Activated CD8-positive, alpha-beta memory T cell treated with anti-CD3 and anti-CD28 coated beads, Interleukin-2, amount 50 U/mL, for 1 hour (primary cell): ENCODE results near the gene GDF15.
"Not testable (repeated sequence)": the region's sequence is repeated elsewhere in the genome, so short reads cannot be mapped to it uniquely, and the experiment has no call there.

Source experiments
- DNase-seq: peaks from one replicate; pipeline ENCODE4 v3.0.0-alpha.2; 2020; ENCODE audit errors: extremely low read depth

GDF15 gene

GRCh38 chr19:18364277-18364825, 21.6 kb upstream of the GDF15 start:
- DNase-seq = not testable (repeated sequence)

DNA sequence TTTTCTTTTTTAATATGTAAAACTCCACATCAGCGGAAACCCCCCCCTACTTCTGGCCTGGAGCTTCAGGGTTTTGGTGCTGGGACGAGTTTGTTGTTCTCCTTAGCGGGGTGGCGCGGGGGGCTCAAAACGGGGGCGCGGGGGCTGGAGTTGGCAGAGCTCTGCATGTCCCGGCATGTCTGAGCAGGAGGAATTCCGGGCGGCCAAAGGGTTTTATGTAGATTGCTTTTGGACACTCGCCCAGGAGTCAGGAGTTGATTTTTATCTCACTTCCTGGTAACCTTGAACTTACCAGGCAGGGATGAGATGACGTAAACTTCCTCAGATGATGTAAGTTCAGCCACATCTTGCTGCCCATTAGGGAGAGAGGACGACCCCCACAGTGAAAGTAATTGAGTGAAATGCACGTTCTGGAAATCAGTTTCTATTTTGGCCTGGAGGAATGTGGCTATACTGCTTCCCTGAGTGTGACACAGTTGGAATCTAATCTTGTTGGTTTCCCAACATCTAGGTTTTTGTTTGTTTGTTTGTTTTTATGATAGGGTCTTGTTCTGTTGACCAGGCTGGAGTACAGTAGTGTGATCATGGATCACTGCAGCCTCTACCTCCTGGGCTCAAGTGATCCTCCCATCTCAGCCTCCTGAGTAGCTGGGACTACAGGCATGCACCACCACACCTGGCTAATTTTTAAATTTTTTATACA, 21.0 kb upstream of the GDF15 start:
- DNase-seq = no peak

DNA sequence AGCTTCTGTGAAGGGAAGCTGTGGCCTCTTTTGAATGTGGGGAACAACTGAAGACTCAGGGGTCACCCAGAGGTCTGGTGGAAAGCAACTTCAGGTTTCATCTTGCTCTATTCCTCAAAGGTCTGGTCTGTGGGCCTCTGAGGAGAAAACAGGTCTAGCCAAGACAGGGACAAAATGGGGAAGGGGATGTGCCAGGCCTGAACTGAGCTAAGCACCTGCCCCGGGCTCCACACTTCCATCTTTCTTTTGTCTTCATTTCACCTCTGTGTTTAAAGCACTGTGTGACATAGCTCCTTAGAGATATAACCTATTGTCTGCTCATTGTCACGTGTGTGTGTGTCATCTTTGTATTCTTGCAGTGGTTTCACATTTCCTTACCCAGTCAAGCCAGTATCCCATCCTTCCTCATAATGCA, 19.9 kb upstream of the GDF15 start:
- DNase-seq = no peak

- no peak for DNase-seq
Measured at GRCh38 chr19:18368504-18369222, 17.3 kb upstream of the GDF15 start.

GRCh38 chr19:18373407-18373891, 12.5 kb upstream of the GDF15 start:
- no peak for DNase-seq

DNA sequence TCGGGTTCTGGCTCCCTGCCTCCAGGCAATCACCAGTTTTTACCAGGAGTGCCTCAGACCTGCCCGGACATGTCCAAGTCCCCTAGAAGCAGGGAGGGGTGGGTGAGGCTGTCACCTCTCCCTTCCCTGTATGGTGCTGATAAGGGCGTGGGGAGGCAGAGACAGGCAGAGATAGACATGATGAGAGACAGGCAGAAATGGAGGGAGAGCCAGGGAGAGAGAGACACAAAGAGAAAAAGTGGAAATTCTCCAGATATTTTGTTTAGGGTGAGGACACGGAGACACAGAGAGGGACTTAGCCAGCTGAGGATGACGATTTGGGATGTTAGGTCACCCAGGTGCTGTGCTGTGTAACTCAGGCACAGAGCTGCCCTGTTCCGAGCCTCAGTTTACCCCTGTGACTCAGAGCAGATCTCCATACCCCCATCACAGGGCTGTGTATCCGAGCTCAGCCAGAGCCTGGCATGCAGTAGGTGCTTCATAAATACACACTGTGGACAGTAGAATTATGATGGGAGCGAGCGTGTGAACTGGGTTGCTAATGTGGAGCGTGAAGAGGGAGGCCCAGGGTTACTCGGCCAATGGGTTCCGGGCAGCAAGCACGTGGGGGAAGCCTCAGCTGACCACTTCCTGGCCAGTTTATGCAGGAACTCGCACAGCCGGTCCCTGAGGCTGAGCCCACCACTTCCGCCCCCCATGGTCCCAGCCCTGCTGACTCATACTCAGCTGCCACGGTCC, 11.9 kb upstream of the GDF15 start:
- DNase-seq = no peak

- no peak for DNase-seq
Measured at GRCh38 chr19:18377026-18377425, 8.9 kb upstream of the GDF15 start.

DNA sequence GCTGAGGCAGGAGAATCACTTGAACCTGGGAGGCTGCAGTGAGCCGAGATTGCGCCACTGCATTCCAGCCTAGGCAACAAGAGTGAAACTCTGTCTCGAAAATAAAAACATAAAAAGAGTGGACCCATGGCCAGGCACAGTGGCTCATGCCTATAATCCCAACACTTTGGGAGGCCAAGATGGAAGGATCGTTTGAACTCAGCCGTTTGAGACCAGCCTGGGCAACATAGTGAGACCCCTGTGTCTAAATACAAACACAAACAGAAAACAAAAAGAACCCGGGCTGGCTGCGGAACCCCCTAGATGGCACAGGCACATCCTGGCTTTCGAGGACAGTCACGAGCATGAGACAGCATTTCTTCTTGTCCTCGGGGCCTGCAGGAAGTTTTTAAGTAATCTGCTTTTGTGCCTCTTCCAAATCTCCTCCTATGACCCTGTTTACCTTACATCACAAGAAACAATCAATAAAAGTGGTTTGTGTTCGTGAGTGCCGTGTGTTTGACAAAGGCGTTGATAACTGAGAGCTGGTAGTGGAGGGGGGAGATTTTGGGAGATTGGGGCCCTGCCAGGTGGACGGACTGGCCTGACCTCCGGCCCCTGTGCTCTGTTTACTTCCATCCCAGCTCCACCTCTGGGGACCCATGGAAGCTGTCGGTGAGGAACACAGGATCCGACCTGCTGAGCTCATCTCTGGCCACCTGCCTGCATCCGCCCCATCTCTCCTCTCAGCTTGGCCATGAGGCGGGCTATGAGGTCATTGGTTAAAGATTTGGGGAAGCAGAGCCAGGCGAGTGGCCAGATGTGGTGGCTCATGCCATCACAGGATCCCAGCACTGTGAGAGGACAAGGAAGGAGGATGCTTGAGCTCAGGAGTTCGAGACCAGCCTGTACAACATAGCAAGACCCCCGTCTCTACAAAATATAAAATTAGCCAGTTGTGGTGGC, 5.9 kb upstream of the GDF15 start:
- no peak for DNase-seq

DNA sequence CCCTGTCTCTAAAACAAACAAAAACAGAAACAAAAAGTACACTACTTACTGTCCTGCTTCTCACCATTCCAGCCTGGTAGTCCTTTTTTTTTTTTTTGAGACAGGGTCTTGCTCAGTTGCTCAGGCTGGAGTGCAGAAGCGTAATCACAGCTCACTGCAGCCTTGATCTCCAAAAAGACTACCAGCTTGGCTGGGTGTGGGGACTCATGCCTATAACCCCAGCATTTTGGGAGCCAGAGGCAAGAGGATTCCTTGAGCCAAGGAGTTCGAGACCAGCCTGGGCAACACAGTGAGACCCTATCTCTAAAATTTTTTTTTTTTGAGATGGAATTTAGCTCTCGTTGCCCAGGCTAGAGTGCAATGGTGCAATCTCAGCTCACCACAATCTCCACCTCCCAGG, 5.1 kb upstream of the GDF15 start:
- no peak for DNase-seq

DNA sequence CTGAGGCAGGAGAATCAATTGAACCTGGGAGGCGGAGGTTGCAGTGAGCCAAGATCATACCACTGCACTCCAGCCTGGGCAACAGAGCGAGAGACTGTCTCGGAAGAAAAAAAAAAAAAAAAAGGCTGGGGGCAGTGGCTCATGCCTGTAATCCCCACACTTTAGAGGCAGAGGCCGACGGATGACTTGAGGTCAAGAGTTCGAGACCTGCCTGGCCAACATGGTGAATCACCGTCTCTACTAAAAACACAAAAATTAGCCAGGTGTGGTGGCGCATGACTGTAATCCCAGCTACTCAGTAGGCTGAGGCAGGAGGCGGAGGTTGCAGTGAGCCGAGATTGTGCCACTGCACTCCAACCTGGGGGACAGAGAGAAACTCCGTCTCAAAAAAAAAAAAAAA, 2.3 kb upstream of the GDF15 start:
- not testable (repeated sequence) for DNase-seq

- DNase-seq = no peak
Measured at GRCh38 chr19:18384775-18385174, 1.2 kb upstream of the GDF15 start.

- DNase-seq = no peak
Measured at GRCh38 chr19:18385359-18385674, 641 bp upstream of the GDF15 start.

DNA sequence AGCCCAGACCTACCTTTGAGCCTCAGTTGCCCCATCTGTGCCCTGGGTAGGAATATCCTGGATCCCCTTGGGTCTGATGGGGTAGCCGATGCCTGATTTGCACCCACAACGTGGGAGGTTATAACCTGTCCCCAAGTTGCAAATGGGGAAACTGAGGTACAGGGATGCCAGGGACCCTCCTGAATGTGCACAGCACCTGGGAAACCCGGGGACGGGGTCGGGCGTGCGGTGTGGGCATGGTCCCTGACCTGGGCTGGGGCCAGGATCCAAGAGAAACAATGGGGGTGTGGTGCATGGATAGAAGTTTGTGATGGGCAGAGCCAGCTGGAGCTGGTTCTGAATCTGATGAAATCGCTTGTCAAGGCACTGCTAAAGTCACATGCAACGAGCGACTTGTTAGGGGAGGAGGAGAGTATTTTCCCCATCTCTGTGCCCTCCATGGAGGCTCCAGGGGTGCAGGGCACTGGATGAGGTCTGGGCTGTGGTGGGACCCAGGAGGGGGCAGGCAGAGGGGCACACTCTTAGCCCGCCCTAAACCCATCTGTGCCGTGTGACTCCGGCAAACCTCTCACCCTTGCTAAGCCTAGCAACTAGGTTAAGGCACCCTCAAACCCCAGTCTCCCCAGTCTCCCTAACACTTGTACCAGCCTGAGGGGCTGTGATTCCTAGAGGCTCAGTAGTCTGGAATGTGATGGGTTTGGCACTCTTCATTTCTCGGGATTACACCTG, 749 bp downstream of the GDF15 start:
- no peak for DNase-seq

DNA sequence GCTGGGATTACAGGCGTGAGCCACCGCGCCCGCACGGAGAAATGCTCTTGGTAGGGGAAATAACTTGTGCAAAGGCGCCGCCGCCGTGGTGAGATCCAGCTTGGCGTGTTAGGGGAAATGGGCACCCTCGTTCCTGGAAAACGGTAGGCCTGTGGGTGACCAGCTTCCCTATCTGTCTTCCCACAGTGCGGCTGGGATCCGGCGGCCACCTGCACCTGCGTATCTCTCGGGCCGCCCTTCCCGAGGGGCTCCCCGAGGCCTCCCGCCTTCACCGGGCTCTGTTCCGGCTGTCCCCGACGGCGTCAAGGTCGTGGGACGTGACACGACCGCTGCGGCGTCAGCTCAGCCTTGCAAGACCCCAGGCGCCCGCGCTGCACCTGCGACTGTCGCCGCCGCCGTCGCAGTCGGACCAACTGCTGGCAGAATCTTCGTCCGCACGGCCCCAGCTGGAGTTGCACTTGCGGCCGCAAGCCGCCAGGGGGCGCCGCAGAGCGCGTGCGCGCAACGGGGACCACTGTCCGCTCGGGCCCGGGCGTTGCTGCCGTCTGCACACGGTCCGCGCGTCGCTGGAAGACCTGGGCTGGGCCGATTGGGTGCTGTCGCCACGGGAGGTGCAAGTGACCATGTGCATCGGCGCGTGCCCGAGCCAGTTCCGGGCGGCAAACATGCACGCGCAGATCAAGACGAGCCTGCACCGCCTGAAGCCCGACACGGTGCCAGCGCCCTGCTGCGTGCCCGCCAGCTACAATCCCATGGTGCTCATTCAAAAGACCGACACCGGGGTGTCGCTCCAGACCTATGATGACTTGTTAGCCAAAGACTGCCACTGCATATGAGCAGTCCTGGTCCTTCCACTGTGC, 2.4 kb downstream of the GDF15 start:
- DNase-seq = peak; percentile 8

GRCh38 chr19:18388960-18389725, 3.2 kb downstream of the GDF15 start:
- DNase-seq = no peak

GRCh38 chr19:18389726-18390064, 3.7 kb downstream of the GDF15 start:
- DNase-seq = no peak

DNA sequence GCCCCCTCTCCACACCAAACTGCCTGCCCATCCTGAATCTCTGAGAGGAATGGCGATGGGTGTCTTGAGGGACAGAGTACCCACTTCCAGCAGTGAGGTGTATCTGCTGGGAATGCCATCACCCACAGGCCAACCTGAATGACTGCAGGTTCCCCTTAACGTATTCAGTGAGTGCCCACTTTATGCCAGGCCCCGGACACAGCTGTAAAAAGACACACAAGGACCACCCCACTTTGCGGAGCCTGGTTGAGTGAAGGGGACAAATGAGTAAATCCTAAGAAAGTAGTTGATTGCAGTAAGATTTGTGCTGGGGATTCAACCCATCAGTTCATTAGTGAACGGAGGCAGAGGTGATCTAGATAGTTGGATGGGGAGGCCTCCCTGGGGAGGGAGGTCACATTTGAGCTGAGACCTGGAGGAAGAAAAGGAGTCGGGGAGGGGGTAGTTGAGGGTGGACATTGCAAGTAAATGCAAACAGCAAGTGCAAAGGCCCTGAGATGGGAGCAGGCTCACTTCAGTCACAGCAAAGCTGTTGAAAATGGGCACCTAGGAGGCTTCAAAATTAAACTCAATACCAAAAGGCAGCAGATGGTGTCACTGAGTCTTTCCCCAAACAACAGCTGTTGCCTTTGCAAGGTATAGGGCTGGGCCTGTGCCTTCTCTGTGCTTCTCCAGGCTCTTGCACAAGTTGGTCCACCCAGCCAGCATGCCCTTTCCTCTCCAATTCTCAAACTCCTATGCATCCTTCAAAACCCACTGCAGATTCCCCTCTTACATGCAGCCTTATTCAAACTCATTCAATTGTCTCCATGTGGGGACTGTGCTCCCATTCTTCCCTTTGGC, 4.3 kb downstream of the GDF15 start:
- DNase-seq = no peak

DNA sequence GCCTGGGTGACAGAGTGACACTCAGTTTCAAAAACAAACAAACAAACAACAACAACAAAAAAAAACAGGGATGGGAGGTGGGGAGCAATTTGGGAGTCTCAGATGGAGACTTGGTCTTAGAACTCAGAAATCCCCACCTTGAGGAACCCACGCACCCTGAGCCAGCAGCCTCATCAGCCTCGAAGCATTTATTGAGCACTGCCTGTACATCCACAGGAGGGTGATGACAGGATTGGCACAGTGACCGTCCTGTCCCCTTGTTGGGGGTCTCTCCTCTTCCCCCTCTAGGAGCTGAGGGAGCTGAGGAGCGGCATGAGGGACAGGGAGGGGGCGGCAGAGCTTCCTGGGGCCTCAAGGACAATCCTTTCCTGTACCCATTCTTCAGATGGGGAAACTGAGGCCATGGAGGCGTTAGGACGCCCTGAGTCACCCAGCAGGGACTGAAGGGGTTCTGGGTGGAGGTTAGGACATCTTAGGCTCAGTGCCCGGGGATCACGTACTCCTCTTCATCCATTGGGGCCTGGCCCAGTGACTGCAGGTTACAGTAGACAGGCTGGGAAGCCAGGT, 5.6 kb downstream of the GDF15 start:
- no peak for DNase-seq
